H1 (cell line): ENCODE data around the gene CASP12. TPM values are rescaled to one million over a fixed set of nuclear protein-coding genes. Genes with fewer than 3 reads are reported as not detected.

Source experiments
- CTCF ChIA-PET: fragments of 300-600 bp; sonication (Branson Sonifier 250); formaldehyde crosslinking; loops from one replicate; lab custom pipeline; 2021; ENCODE audit not compliant: partially characterized antibody; lab: Charles Lee
- POLR2A ChIA-PET: fragments of 300-600 bp; sonication (Branson Sonifier 250); formaldehyde crosslinking; loops from one replicate; lab custom pipeline; 2021; ENCODE audit warnings: inconsistent platforms; ENCODE audit not compliant: partially characterized antibody; lab: Charles Lee
- DNase-seq, 2 experiments: peaks; one replicate each; pipeline versions ENCODE4 v3.0.0 to v3.0.0-alpha.2; 2010 to 2022; ENCODE audit warnings: low spot score in 2 of 2, low read depth in 1 of 2, mixed read lengths in 1 of 2
- FAIRE-seq: peaks from 2 replicates; lab custom pipeline; 2011; peaks lifted over from hg19 to GRCh38; lab: Jason Lieb, UNC
- H2AFZ ChIP-seq: 2 replicates; pipeline ENCODE4 v1.8.1; 2012; ENCODE audit warnings: low read length, inconsistent platforms
- H2AK5ac ChIP-seq: 2 replicates; pipeline ENCODE4 v1.6.1; 2013; ENCODE audit warnings: low read depth, low read length
- H2BK120ac ChIP-seq: replicated peaks from 2 replicates; pipeline ENCODE3; 2013; ENCODE audit warnings: low read depth, low read length, inconsistent platforms
- H2BK12ac ChIP-seq: 2 replicates; pipeline ENCODE4 v1.6.1; 2013; ENCODE audit warnings: low read depth, low read length
- H2BK15ac ChIP-seq: 2 replicates; pipeline ENCODE4 v1.6.1; 2013; ENCODE audit warnings: low read length
- H2BK20ac ChIP-seq: 2 replicates; pipeline ENCODE4 v1.6.1; 2013; ENCODE audit warnings: low read length
- H2BK5ac ChIP-seq: 2 replicates; pipeline ENCODE4 v1.6.1; 2013; ENCODE audit warnings: low read depth, low read length
- H3K14ac ChIP-seq: 2 replicates; pipeline ENCODE4 v1.6.1; 2013; ENCODE audit warnings: inconsistent platforms; ENCODE audit not compliant: insufficient read length
- H3K18ac ChIP-seq: 2 replicates; pipeline ENCODE4 v1.6.1; 2013; ENCODE audit warnings: low read length; ENCODE audit errors: extremely low read depth
- H3K23ac ChIP-seq: 2 replicates; pipeline ENCODE4 v1.6.1; 2013; ENCODE audit warnings: inconsistent platforms; ENCODE audit not compliant: insufficient read length
- H3K23me2 ChIP-seq: 2 replicates; pipeline ENCODE4 v1.6.1; 2013; ENCODE audit warnings: low read depth, low read length
- H3K27ac ChIP-seq: 2 replicates; pipeline ENCODE4 v1.6.1; 2011; ENCODE audit warnings: low read depth, low read length, inconsistent platforms
- H3K27me3 ChIP-seq, 4 experiments: replicated peaks in 1 of 4; 1 replicate in 1 of 4; 2 replicates in 3 of 4; pipeline versions ENCODE4 v1.6.1 to v1.8.1; 2011 to 2013; ENCODE audit warnings: low read length in 3 of 4, mild to moderate bottlenecking in 3 of 4, inconsistent platforms in 2 of 4, mixed read lengths in 2 of 4, moderate library complexity in 1 of 4; ENCODE audit not compliant: control insufficient read depth in 3 of 4, insufficient read depth in 3 of 4; ENCODE audit errors: extremely low read depth in 1 of 4
- H3K36me3 ChIP-seq, 4 experiments: 2 replicates each; pipeline versions ENCODE4 v1.6.1 to v1.8.1; 2011 to 2013; ENCODE audit warnings: mild to moderate bottlenecking in 4 of 4, low read length in 3 of 4, moderate library complexity in 2 of 4, control low read depth in 1 of 4, inconsistent platforms in 1 of 4; ENCODE audit not compliant: insufficient read depth in 4 of 4, control insufficient read depth in 2 of 4
- H3K4ac ChIP-seq: replicated peaks from 2 replicates; pipeline ENCODE3; 2013; ENCODE audit warnings: low read length, low read depth, mixed read lengths, inconsistent platforms; ENCODE audit not compliant: insufficient read length
- H3K4me1 ChIP-seq, 4 experiments: replicated peaks in 1 of 4; 1 replicate in 1 of 4; 2 replicates in 3 of 4; pipeline versions ENCODE4 v1.6.1 to v1.8.1; 2011 to 2013; ENCODE audit warnings: low read length in 3 of 4, inconsistent platforms in 2 of 4, mixed read lengths in 1 of 4; ENCODE audit not compliant: insufficient read depth in 4 of 4, control insufficient read depth in 3 of 4
- H3K4me2 ChIP-seq, 2 experiments: 2 replicates each; pipeline versions ENCODE4 v1.6.1 to v1.8.1; 2011 to 2013; ENCODE audit warnings: low read depth in 2 of 2, low read length in 2 of 2, control low read depth in 1 of 2, inconsistent platforms in 1 of 2, mild to moderate bottlenecking in 1 of 2; ENCODE audit not compliant: insufficient read depth in 1 of 2
- H3K4me3 ChIP-seq, 4 experiments: fragments of 200-600, 300-600 bp in 1 of 4; sonication (generic), shearing (Covaris generic), sonication (Bioruptor Twin) in 1 of 4; 2 replicates each; pipeline versions ENCODE4 v1.5.1 to v1.8.1; 2011 to 2016; ENCODE audit warnings: low read length in 4 of 4, low read depth in 3 of 4, control low read depth in 2 of 4, inconsistent platforms in 2 of 4, mild to moderate bottlenecking in 2 of 4, mixed read lengths in 1 of 4, moderate library complexity in 1 of 4; ENCODE audit not compliant: insufficient read depth in 2 of 4; ENCODE audit errors: extremely low read depth in 1 of 4
- H3K56ac ChIP-seq: replicated peaks from 2 replicates; pipeline ENCODE3; 2013; ENCODE audit warnings: low read depth, mild to moderate bottlenecking, mixed read lengths, low read length, inconsistent platforms; ENCODE audit not compliant: insufficient read length
- H3K79me1 ChIP-seq: 2 replicates; pipeline ENCODE4 v1.6.1; 2013; ENCODE audit warnings: low read depth, low read length, control low read depth
- H3K79me2 ChIP-seq, 2 experiments: 2 replicates each; pipeline versions ENCODE4 v1.6.1 to v1.8.1; 2012 to 2013; ENCODE audit warnings: low read length in 2 of 2, mild to moderate bottlenecking in 2 of 2, inconsistent platforms in 1 of 2; ENCODE audit not compliant: insufficient read depth in 2 of 2, control insufficient read depth in 1 of 2
- H3K9ac ChIP-seq, 4 experiments: replicated peaks in 1 of 4; 1 replicate in 1 of 4; 2 replicates in 3 of 4; pipeline versions ENCODE4 v1.6.1 to v1.8.1; 2011 to 2013; ENCODE audit warnings: low read depth in 3 of 4, low read length in 3 of 4, control low read depth in 2 of 4, mild to moderate bottlenecking in 2 of 4, moderate library complexity in 2 of 4, inconsistent platforms in 1 of 4; ENCODE audit errors: extremely low read depth in 1 of 4
- H3K9me3 ChIP-seq, 2 experiments: 2 replicates each; pipeline versions ENCODE4 v1.6.1 to v1.8.1; 2012 to 2013; ENCODE audit warnings: mild to moderate bottlenecking in 2 of 2, moderate library complexity in 2 of 2, control low read depth in 1 of 2, inconsistent platforms in 1 of 2, low read depth in 1 of 2, low read length in 1 of 2, mixed read lengths in 1 of 2; ENCODE audit not compliant: insufficient read depth in 2 of 2
- H4K20me1 ChIP-seq, 2 experiments: replicated peaks in 1 of 2; 2 replicates each; pipeline versions ENCODE3 to v1.8.1; 2011 to 2013; ENCODE audit warnings: inconsistent platforms in 2 of 2, low read length in 2 of 2, mild to moderate bottlenecking in 1 of 2; ENCODE audit not compliant: insufficient read depth in 2 of 2, control insufficient read depth in 1 of 2
- H4K5ac ChIP-seq: 2 replicates; pipeline ENCODE4 v1.6.1; 2013; ENCODE audit warnings: low read length, low read depth, mixed read lengths, inconsistent platforms; ENCODE audit not compliant: insufficient read length
- H4K8ac ChIP-seq: 2 replicates; pipeline ENCODE4 v1.8.0; 2013; ENCODE audit warnings: mild to moderate bottlenecking, moderate library complexity, low read length, inconsistent platforms; ENCODE audit not compliant: insufficient read depth; ENCODE audit errors: extremely low read depth
- H4K91ac ChIP-seq: replicated peaks from 2 replicates; pipeline ENCODE3; 2013; ENCODE audit warnings: low read length, mixed read lengths, inconsistent platforms; ENCODE audit not compliant: insufficient read length
- ATF2 ChIP-seq: IDR thresholded peaks from 2 replicates; pipeline ENCODE4 v1.6.1; 2012; ENCODE audit warnings: low read length, inconsistent platforms
- BRCA1 ChIP-seq: IDR thresholded peaks from 2 replicates; pipeline ENCODE4 v1.6.1; 2012; ENCODE audit warnings: low read depth, low read length, improper control_type of control experiment
- EZH2 ChIP-seq: fragments of 200-600 bp; sonication (generic); IDR thresholded peaks from 2 replicates; pipeline ENCODE4 v1.7.1; 2012; ENCODE audit warnings: low read depth, mild to moderate bottlenecking, moderate library complexity, low read length, inconsistent platforms; ENCODE audit not compliant: severe bottlenecking
- FOSL1 ChIP-seq: IDR thresholded peaks from 2 replicates; pipeline ENCODE4 v1.6.1; 2011; ENCODE audit warnings: mild to moderate bottlenecking, low read depth, low read length, moderate library complexity; ENCODE audit not compliant: insufficient read depth
- JUND ChIP-seq: IDR thresholded peaks from 2 replicates; pipeline ENCODE4 v1.6.1; 2011; ENCODE audit warnings: mild to moderate bottlenecking, improper control_type of control experiment, low read length
- MAFK ChIP-seq: IDR thresholded peaks from 2 replicates; pipeline ENCODE4 v1.6.1; 2012; ENCODE audit warnings: low read depth, mild to moderate bottlenecking, improper control_type of control experiment, low read length
- RNF2 ChIP-seq: fragments of 200-900, 300-1000 bp; sonication (generic); IDR thresholded peaks from 2 replicates; pipeline ENCODE4 v1.7.1; 2016; ENCODE audit warnings: borderline replicate concordance, low read depth, mild to moderate bottlenecking, antibody characterized with exemption, low read length; ENCODE audit not compliant: poor library complexity, severe bottlenecking; ENCODE audit errors: missing control alignments
- SIN3A ChIP-seq, 2 experiments: IDR thresholded peaks in 1 of 2; conservative IDR thresholded peaks in 1 of 2; 2 replicates each; pipeline ENCODE4 v1.6.1; 2011 to 2012; ENCODE audit warnings: low read length in 2 of 2, improper control_type of control experiment in 1 of 2, low read depth in 1 of 2, mild to moderate bottlenecking in 1 of 2
- SP1 ChIP-seq: IDR thresholded peaks from 2 replicates; pipeline ENCODE4 v1.6.1; 2011; ENCODE audit warnings: low read depth, low read length
- TAF7 ChIP-seq: optimal IDR thresholded peaks from 2 replicates; pipeline ENCODE3; 2011; ENCODE audit warnings: low read depth, mild to moderate bottlenecking, inconsistent platforms, low read length, moderate library complexity, borderline replicate concordance
- TCF12 ChIP-seq: IDR thresholded peaks from 2 replicates; pipeline ENCODE4 v1.6.1; 2011; ENCODE audit warnings: low read depth, mild to moderate bottlenecking, low read length
- WGBS, 2 experiments: shearing (Covaris generic) in 1 of 2; methylation state at CpG; one replicate each; pipeline versions ENCODE4 v1.1.6 to v1.1.7; 2013 to 2015; ENCODE audit warnings: low lambda C conversion rate in 2 of 2, mixed read lengths in 2 of 2, inconsistent platforms in 1 of 2, low coverage in 1 of 2, missing lambda C conversion rate in 1 of 2; ENCODE audit not compliant: insufficient replicate concordance in 2 of 2, insufficient coverage in 1 of 2, insufficient read length in 1 of 2; ENCODE audit errors: extremely low coverage in 1 of 2, missing lambda C conversion rate in 1 of 2; 5-methylcytosine and 5-hydroxymethylcytosine counted together
- polyA plus RNA-seq, 7 experiments: library from polyadenylated mRNA; depleted of rRNA in 3 of 7; stranded (reverse) in 5 of 7; unstranded in 2 of 7; fragments of >200 nt in 5 of 7; fragments of 200-250 nt in 2 of 7; gene quantifications; 1 replicate in 5 of 7; 2 replicates in 1 of 7; 4 replicates in 1 of 7; pipeline versions ENCODE4 v1.2.1 to v1.2.3, GENCODE V29; 2011 to 2013; ENCODE audit warnings: missing spikeins in 2 of 7, mixed read lengths in 2 of 7
- total RNA-seq: library from RNA; stranded (reverse); fragmentation: NEBNext Ultra II Directional; extraction: Animal tissue kit (Norgen Biotek cat#: 25700); gene quantifications from 2 replicates; pipeline ENCODE4 v1.2.1, GENCODE V29; 2021

CASP12 gene
- total and polyA plus RNA-seq, 2 of the 8 experiments (the other 6 are each of a cell fraction or from before 2014, with no cell fraction given): not detected

DNA sequence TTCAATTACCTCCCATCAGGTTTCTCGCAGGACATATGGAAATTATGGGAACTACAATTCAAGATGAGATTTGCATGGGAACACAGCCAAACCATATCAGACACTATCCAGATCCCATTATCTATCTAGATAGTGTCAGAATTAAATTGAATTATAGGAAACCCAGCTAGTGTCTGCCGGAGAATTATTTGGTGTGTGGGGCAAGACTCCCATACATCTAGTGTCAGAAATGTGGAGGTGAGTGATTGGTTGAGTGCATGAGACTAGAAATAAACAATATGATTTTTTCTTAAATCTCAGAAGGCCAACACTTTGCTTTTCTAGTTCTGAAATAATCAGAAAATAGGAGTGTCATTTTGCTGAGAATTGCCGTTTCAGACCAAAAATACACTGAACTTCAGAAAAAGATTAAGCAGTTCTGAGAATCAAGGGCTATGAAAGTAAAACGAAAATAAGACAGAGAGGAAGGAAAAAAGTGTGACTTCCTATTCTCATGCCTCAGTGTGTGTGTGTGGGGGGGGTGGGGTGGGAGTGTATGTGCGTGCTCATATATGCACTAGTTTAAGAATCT, 21.3 kb downstream of the CASP12 start:
- 96% methylated on average over 5 of the region's 5 CpGs; no CpG with 5 or more reads in 1 of the 2 experiments for WGBS, 2 experiments
- TF ChIP-seq TCF12 (no peak), RNF2 (no peak), MAFK (no peak), TAF7 (no peak), BRCA1 (no peak), EZH2 (no peak), SIN3A (conservative IDR thresholded peaks at IDR 0.05 in 1 of 2, IDR thresholded peaks at IDR 0.05 in 1 of 2; ENCODE audit: low read depth in 1 of 2, low read length in 2 of 2) (no peak), JUND (no peak), SP1 (no peak), FOSL1 (no peak), ATF2 (no peak)

More for the DNA sequence above, 21.3 kb downstream of the CASP12 start:
- H3K36me3 ChIP-seq: no peaks in the 10 kb centered on the region
- no peaks in the 10 kb centered on the region for H3K4me1 ChIP-seq
- H3K9me3 ChIP-seq: peaks cover 0 to 2% of the 10 kb centered on the region in 2 experiments; a peak in 1 of 4 replicates
- no peak overlapping the region for H4K5ac ChIP-seq
- H3K14ac ChIP-seq: no peak overlapping the region
- H3K23ac ChIP-seq: no peak overlapping the region
- H2BK20ac ChIP-seq: no peak overlapping the region
- FAIRE-seq: no peak
- H3K79me1 ChIP-seq: no peaks in the 10 kb centered on the region
- no peak overlapping the region for H3K9ac ChIP-seq
- no peak overlapping the region for H2BK5ac ChIP-seq
- CTCF ChIA-PET: no interaction called here
- H3K4ac ChIP-seq: no peak overlapping the region
- no peak overlapping the region for H2AK5ac ChIP-seq
- no peak overlapping the region for H3K18ac ChIP-seq
- H4K91ac ChIP-seq: no peak overlapping the region
- H2BK12ac ChIP-seq: no peak overlapping the region
- H3K27ac ChIP-seq: no peak overlapping the region
- no peaks in the 10 kb centered on the region for H3K27me3 ChIP-seq
- H3K4me3 ChIP-seq: no peak overlapping the region
- POLR2A ChIA-PET: no interaction called here
- no peak overlapping the region for H3K4me2 ChIP-seq
- H2AFZ ChIP-seq: no peak overlapping the region
- H3K79me2 ChIP-seq: no peaks in the 10 kb centered on the region
- no peak overlapping the region for H2BK15ac ChIP-seq
- H3K23me2 ChIP-seq: no peaks in the 10 kb centered on the region
- no peak for DNase-seq
- H4K20me1 ChIP-seq: no peaks in the 10 kb centered on the region
- no peak overlapping the region for H3K56ac ChIP-seq
- no peak overlapping the region for H2BK120ac ChIP-seq
- H4K8ac ChIP-seq: no peak overlapping the region
